Ishikawa (cell line): Measurements from ENCODE around the gene LCP2.

ENCODE experiments used
- CEBPB ChIP-seq: IDR thresholded peaks from 2 replicates; pipeline ENCODE4 v1.6.1; 2012
- CREB1 ChIP-seq: IDR thresholded peaks from 2 replicates; pipeline ENCODE4 v1.6.1; 2012; ENCODE audit warnings: low read depth
- EP300 ChIP-seq: IDR thresholded peaks from 2 replicates; pipeline ENCODE4 v1.6.1; 2012; ENCODE audit warnings: borderline replicate concordance
- FOXM1 ChIP-seq: IDR thresholded peaks from 2 replicates; pipeline ENCODE4 v1.6.1; 2012; ENCODE audit warnings: low read depth, borderline replicate concordance
- MAX ChIP-seq: IDR thresholded peaks from 2 replicates; pipeline ENCODE4 v1.6.1; 2012
- RAD21 ChIP-seq: IDR thresholded peaks from 2 replicates; pipeline ENCODE4 v1.6.1; 2012; ENCODE audit warnings: low read depth
- TCF12 ChIP-seq: IDR thresholded peaks from 2 replicates; pipeline ENCODE4 v1.6.1; 2012; ENCODE audit warnings: low read depth
- YY1 ChIP-seq: IDR thresholded peaks from 2 replicates; pipeline ENCODE4 v1.6.1; 2012; ENCODE audit warnings: low read depth

DNA sequence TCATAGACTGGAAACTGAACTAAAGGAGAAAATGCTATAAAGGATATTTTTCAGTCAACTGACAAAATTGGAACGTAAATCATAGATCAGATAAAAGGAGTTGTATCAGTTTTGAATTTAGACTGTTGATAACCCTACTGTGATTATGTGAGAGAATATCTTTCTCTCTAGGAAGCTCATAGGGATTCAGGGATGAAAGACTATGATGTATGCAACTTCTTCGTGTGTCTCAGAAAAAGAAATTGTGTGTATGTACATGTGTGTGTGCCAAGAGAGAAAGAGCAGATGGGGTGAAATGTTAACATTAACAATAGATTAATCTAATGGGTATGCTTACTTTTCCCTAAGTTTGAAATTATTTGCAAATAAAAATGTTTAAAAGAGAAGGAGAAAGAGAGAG is 95.5 kb downstream of the LCP2 start:
- no peak for TF ChIP-seq RAD21
- no peak for TF ChIP-seq CREB1
- no peak for TF ChIP-seq EP300
- TF ChIP-seq TCF12: no peak
- no peak for TF ChIP-seq MAX
- TF ChIP-seq FOXM1: no peak
- TF ChIP-seq CEBPB: no peak
- no peak for TF ChIP-seq YY1
